HG03135 (cell line): ENCODE results near the gene SLC12A6.
A peak's percentile ranks its signal among the peaks of the same experiment; 100 is the strongest.

Source experiments
- ATAC-seq: cut with Tn5 transposase; IDR thresholded peaks from one replicate; pipeline ENCODE4 v1.9.1; 2021; ENCODE audit warnings: mild to moderate bottlenecking, moderate library complexity; ENCODE audit not compliant: unreplicated experiment

SLC12A6 gene

DNA sequence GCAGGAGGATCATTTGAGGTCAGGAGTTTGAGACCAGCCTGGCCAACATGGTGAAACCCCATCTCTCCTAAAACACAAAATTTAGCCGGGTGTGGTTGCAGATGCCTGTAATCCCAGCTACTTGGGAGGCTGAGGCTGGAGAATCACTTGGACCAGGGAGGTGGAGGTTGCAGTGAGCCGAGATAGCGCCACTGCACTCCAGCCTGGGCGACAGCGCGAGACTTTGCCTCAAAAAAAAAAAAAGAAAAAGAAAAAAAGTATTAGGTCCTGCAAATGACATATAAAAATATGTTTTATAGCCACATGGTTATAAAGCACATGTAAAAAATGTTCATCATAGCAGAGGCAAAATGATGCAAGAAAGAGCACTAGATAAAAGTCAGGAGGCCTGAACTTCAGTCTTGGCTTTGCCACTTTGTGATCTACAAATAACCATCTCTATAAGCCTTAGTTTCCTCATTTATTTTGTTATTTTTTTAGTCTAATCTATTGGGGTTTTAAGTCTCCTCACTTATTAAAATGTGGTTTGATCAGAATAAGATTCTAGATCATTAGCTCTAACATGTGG is 4.9 kb downstream of the SLC12A6 start:
- no peak for ATAC-seq

DNA sequence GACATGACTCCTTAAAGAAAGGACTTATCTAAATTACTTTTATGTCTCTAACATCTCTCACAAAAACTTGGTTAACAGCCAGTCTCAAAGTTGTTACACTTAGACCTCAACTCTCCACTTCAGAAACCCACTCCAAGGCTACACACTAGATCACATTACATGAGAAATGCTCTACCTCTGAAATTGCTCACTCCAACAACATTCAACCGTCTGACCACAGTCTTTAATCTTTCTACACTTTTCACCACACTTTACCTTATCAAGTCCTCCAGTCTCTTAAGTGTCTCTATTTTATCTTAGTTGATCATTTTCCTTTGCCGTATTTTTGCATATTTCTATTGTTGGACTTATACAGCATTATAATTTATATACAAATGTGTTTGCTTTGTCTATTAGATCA is 5.8 kb downstream of the SLC12A6 start:
- ATAC-seq, result no peak

DNA sequence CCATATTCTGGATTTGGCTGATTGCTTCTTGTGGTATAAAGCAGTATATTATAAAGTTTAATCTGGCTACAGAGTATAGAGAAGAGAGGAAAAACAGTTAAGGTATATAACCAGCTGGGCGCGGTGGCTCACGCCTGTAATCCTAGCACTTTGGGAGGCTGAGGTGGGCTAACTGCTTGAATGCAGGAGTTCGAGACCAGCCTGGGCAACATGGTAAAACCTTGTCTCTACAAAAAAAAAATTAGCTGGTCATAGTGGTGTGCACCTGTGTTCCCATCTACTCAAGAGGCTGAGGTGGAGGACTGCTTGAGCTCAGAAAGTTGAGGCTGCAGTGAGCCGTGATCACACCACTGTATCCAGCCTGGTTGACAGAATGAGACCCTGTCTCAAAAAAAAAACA is 7.3 kb downstream of the SLC12A6 start:
- no peak for ATAC-seq

DNA sequence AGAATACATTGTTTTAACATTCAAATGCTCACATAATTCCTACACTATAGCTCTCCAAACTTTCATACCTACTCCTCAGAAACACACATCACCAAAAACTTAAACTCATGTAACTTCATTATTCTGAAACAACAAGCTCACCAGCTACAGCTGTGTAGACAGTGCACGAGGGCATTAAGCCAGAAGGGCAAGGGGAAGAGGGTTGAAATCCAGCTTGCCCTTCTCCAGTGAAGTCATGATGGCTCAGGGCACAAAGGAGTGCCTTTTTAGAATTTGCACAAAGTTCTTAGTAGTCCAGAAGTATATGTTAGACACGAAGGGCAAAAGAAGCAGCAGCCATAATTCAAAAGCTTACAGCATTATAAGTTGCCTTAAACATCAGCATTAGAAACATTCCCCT is 8.6 kb downstream of the SLC12A6 start:
- ATAC-seq, result no peak

DNA sequence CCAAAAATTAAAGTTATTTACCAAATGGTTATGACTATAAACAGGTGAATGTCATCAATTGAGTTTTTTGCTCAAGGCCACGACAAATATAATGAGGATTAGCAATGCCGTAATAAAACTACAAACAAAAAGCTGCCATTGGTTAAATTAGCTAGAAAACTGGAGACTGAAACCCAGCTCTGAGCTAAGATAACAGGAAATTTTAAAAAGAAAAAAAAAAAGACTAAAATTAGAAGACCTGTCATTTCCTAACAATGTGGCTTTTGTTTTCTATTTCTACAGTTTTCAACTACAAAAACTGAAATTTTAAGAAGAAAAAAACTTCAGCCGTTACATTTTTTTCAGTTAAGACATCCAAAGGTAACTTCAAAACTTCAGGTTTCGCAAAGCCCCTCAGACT is 9.7 kb downstream of the SLC12A6 start:
- ATAC-seq, result no peak

DNA sequence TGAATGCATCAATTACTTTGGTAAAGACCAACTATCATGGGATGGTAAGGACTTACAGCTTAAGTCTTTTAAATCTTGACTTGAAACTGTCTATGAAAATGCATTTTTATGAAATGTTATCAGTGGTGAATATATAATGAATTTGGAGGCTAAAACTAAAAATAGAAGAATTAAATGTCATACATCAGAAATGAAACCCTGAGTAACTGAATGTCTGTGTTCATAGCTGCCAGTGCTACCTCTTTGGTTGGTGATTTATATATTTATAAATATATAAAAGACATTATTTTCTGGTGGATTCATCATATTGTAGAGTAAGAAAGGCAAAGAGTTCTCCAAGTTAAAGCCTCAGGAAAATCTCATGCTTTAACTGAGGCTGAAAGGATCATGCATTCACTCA is 12.2 kb downstream of the SLC12A6 start:
- no peak for ATAC-seq

DNA sequence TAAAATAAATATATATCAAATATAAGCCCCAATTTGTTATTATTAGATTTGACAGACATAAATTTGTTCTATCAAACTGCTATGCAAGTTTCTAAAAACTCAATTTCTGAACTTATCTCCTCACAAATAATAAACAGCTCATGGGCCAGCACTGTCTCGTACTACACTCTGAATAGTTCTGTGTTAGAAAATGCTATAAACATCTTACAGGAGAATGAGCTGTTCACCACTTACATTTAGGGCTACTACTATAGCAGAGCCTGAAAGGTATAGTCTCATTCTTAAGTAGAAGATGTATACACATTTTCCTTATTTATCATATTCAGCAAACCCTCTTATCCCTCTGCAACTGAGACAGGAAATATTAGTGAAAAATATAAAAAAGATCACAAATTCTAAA is 12.6 kb downstream of the SLC12A6 start:
- ATAC-seq, result no peak

DNA sequence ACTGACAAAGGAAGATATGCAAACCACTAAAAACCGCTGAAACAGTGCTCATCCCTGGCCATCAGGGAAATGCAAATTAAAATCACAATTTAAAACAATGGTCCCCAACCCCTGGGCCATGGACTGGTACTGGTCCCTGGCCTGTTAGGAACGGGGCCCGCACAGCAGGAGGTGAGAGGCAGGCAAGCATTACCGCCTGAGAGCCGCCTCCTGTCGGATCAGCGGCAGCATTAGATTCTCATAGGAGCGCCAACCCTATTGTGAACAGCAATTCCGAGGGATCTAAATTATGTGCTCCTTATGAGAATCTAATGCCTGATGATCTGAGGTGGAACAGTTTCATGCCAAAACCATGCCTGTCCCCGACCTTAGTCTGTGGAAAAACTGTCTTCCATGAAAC is 14.4 kb downstream of the SLC12A6 start:
- ATAC-seq, result no peak

DNA sequence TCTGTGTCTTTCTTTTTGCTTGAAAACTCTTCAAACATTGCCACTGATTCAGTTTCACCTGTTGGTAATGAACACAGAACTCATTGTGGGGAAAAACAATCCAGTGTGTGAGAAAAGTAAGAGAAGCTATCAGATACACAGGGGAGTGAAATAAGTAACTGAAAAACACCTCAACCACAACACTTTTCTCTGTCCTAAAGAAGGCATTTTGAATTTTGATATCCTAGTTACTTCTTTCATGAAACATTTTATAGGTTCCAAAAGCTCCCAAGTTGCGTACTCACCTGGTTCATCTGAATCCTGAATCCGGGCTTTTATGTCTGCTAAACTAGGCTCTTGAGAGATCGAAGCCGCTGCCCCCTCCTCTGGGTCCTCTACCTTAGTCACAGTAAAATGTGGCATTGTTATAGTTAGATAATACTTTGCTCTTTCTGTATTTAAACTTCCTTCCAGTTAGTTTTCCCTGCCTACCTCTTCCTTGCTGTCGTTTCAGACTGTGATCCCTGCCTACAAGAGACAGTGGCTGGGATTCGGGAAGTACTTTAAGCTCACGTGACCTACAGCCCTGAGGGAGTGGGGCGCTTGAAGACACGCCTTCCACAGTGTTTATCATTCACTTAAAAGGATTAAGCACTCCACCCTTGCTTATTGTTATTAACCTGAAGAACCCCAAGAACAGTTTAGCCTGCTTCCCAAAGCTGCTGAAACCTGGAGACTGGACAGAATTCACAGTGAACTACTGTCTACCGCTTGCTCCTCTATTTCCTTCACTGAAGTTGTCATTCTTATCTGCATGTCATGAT is 19.1 kb downstream of the SLC12A6 start:
- ATAC-seq, result peak; percentile 65

DNA sequence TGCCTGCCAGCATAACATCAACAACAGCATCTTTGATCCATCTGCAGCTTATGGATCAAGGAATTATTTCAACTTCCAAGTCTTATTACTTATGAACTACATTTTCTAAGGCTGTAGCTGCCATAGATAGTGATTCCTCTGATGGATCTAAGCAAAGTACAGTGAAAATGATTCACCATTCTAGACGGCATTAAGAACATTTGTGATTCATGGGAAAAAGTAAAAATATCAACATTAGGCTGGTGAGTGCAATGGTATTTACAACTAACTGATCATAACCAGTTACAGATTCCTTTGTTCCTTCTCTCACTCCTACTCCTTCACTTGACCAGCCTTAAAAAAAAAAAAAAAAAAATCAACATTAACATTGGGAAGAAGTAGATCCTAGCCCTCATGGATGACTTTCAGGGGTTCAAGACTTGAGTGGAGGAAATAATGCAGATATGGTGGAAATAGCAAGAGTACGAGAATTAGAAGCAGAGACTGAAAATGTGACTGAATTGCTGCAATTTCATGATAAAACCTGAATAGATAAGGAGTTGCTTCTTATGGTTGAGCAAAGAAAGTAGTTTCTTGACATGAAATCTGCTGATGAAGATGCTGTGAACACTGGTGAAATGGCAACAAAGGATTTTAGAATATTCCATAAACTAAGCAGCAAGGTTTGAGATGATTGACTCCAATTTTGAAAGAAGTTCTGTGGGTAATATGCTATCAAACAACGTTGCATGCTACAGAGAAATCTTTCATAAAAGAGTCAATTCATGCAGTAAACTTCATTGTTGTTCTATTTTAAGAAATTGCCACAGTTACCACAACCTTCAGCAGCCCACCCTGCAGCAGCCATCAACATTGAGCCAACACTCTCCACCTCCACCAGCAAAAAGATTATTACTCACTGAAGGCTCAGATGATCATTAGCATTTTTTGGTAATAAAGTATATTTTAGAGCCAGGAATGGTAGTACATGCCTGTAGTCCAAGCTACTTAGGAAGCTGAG is 22.8 kb downstream of the SLC12A6 start:
- no peak for ATAC-seq

DNA sequence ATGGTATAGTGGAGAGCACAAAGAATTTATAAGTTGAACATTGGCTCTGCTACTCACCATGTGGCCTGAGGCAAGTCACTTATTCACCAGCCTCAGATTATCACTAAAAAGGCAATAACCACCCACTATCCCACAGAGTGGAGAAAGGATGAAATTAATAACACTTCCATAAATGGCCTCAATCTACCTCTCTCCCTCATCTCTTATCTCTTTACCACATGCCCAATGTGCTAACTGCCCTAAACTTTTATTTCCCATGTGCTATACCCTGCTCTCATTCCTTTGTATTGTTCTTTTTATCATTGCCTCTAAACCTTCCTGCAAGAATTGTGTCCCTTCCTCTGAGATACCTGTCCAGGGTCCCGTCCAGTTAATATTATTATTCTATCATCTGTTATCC is 26.0 kb downstream of the SLC12A6 start:
- ATAC-seq, result no peak

DNA sequence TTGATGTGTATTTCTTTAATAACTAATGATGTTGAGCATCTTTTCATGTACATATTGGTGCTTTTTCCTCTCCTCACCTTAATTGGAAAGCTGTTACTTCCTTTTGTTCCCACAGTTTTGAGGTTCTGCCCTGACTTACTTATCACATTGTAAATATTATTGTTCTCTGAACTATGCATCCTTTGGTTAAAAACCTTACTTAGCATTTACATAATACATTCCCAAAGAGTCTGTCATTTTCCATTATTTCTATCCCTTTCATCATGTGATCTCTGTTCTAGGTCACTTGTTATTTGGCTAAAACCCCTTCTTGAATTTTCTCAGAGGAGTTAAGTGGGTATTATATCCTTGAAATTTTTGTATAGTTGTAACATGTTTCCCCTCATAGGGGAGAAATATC is 33.0 kb downstream of the SLC12A6 start:
- ATAC-seq, result no peak

DNA sequence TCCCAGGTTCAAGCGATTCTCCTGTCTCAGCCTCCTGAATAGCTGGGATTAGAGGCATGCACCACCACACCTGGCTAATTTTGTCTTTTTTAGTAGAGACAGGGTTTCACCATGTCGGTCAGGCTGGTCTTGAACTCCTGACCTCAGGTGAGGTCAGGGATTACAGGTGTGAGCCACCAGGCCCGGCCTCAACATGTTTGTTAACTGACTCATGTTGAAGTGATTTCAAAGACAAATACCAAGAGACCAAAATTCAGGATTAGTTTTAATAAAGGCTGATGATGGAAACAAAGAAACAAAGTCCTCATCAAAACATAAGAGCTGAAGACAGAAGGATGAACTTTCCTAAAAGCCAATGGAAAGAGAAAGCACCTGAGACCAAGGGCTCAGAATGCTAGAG is 36.5 kb downstream of the SLC12A6 start:
- ATAC-seq, result no peak

DNA sequence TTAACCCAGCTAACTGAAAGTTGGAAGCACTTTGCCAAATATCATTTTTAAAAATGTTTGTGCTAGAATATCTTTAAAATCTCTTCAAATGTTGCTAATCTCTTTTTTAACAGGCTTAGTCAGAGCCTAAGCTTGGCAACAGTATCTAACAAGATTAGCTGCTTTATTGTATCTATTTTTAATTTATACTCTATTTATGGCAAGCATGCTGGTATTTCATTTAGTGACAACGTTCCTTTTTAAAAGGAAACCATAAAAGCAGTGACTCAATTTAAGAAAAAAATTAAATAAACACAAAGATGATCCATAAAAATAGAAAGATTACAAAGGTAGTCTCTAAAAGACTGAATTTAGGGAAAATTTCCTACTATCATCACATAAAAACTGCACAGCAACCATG is 40.5 kb downstream of the SLC12A6 start:
- ATAC-seq, result no peak

DNA sequence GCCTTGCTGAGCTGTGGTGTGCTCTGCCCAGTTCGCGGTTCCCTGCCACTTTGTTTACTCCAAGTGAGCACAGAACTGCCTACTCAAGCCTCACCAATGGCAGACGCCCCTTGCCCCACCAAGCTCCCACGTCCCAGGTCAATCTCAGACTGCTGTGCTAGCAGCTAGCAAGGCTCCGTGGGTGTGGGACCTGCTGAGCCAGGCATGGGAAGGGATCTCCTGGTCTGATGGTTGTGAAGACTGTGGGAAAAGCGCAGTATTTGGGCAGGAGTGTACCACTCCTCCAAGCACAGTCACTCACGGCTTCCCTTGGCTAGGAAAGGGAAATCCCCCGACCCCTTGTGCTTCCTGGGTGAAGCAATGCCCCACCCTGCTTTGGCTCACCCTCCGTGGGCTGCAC is 45.0 kb downstream of the SLC12A6 start:
- ATAC-seq, result no peak

DNA sequence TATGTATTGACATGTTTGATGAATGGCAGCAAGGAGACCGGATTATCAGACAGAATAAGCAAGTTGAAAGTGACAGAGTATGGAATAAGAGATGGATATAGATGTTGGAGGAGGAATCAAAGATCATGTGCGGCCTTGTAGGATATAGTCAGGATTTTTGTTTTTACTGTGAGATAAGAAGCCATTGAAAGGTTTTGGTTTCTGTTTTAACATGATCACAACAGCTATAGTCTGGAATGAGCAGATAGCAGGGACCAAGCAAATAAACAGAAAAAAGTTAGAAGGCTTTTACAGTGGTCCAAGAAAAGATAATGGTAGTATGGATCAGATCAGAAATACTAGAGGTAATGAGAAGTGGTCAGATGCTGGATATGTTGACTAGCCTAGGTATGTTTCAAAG is 52.6 kb downstream of the SLC12A6 start:
- ATAC-seq, result no peak

DNA sequence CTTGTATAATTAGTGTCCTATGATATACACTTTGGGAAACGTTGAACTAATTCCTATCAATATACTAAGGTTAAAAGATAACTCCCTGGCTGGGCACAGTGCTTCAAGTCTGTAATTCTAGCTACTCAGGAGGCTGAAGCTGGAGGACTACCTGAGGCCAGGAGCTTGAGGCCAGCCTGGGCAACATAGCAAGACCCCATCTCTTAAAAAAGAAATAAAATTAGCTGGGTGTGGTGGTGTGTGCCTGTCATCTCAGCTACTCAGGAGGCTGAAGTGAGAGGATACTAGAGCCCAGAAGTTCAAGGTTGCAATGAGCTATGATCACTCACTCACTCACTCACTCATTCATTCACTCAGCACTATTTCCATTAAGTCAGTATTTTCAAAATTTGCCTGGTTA is 55.2 kb downstream of the SLC12A6 start:
- ATAC-seq, result no peak

DNA sequence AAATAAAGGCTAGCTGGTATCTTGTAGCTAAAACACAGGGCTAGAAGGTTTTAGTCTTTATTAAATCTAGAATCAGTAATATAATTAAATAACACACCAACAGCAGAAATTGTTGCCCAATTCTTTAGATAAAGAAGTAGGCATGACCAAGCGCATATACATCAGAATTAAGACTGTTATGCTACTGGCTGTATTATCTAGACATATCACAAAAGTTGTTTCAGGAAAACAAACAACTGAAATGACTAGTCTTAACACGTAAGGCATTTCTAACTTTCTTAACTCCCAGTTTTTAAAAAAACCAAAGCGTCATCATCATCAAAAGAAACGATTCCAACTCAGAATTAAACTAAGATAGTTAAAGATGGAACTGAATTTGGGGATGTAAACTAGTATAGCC is 57.4 kb downstream of the SLC12A6 start:
- no peak for ATAC-seq

DNA sequence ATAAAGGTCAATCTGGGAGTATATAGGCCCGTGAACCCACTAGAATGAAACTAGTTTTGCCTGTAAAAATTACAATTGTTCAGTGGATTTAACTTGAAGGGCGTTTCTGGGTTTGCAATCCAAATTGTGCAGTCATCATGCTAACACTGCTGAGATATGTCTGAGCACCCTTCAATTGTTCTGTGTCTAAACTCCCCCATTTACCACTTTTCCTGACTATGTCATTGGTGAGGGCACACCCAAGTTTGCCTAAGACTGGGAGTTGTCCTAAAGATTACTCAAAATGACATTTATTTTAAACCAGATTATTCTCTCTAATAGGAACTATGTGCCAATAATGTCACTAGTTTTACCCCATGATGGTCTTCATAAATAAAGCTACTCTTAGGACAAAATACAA is 58.2 kb downstream of the SLC12A6 start:
- no peak for ATAC-seq

DNA sequence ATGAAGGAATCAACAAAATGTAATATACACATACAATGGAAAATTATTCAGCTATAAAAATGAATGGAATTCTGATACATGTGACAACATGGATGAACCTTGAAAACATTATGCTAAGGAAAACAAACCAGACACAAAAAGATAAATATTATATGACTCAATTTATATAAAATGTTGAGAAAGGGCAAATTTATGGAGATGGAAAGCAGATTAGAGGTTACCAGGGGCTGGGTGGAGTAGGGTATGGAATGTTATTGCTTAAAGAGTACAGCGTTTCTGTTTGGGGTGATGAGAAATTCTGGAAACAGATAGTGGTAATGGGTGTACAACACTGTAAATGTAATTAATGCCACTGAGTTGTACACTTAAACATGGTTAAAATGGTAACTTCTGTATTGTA is 61.9 kb downstream of the SLC12A6 start:
- no peak for ATAC-seq

DNA sequence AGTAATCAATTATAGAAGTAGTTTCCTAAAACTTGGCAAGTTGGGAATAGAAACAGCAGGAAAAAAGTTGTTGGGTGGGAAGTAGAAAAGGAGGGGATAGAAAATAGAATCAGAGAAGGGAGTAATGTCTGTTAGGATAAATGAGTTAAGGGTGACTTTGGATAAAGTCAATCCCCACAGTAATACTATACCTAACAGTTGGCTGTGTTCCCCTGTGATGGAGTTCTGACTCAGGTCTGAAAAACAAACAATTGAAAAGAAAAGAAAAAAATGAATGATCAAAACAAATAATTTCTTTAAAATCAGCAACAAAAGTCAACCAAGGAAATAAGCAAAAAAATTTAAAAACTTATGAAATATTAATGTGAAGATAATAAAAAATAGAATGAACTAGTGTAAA is 62.4 kb downstream of the SLC12A6 start:
- no peak for ATAC-seq

DNA sequence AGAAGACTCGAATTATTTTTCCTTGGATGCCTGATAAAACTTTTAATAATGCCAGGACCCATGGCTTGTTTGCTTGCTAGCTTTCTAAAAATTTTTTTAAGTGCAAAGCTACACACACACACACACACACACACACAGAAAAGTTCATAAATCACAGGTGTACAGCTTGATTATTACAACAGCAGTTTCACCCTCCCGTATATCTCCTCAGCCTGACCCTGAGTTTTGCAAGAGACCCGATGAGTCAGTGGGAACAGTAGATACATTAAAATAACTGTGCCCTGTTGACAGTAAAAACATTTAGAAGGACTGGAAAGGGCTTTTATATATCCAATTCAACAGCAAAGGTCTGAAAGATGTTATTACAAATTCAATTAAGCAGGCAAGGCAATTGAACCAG is 66.1 kb downstream of the SLC12A6 start:
- ATAC-seq, result no peak
